Mesenteric fat pad (tissue), 1 donor: ENCODE results near the gene PLEKHM2. TPM values are rescaled to one million over a fixed set of nuclear protein-coding genes. Genes with fewer than 3 reads are reported as not detected.

ENCODE experiments used
- DNase-seq: peaks from one replicate; pipeline ENCODE4 v3.0.0-alpha.2; 2020; ENCODE audit warnings: low spot score
- total RNA-seq: library from RNA; stranded (reverse); fragmentation: NEBNext Ultra II Directional; extraction: Animal tissue kit (Norgen Biotek cat#: 25700); gene quantifications from one replicate; pipeline ENCODE4 v1.2.1, GENCODE V29; 2021
- donor health status: DM: yes; HTN: yes; CAD: no.

Gene PLEKHM2
- total RNA-seq, 1 donor from 2014 or later = 94.6 TPM

DNA sequence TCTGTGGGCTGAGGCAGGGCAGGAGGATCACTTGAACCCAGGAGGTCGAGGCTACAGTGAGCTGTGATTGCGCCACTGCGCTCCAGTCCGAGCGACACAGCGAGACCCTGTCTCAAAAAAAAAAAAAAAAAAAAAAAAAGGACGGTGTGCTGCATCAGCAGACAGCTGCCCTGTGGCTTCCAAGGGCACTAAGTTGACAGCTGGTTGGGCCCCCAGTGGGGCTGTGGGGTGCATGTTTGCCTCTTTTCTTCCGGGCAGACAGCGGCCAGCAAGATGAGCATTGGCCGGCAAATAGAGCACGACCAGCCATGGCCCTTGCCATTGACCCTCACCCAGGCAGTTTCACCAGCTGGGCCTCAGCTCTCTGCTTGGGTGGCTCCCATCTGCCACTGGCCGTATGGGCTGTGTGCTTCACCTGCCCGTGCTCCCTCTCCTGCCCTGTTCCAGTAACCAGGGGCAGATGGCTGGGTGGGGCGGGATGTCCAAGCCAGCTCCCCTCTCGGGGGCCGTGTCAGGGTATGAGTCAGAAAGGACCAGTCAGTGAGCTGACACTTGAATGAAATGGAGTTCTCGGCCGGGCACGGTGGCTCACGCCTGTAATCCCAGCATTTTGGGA, 39.6 kb downstream of the PLEKHM2 start:
- DNase-seq = no peak

- no peak for DNase-seq
Observed at GRCh38 chr1:15724949-15725880, 41.1 kb downstream of the PLEKHM2 start.

GRCh38 chr1:15726508-15726907, 42.4 kb downstream of the PLEKHM2 start:
- DNase-seq = no peak

- DNase-seq = no peak
Observed at GRCh38 chr1:15727021-15727420, 42.9 kb downstream of the PLEKHM2 start.

DNA sequence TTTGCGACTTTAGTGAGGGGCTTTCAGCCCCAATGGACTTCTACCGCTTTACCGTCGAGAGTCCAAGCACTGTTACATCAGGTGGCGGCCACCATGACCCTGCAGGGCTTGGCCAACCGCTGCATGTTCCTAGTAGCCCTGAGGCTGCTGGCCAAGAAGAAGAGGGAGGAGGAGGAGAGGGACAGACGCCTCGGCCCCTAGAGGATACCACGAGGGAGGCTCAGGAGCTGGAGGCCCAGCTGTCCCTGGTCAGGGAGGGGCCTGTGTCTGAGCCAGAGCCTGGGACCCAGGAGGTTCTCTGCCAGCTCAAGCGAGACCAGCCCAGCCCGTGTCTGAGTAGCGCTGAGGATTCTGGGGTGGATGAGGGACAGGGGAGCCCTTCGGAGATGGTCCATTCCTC, 43.3 kb downstream of the PLEKHM2 start:
- no peak for DNase-seq

GRCh38 chr1:15727866-15728534, 43.9 kb downstream of the PLEKHM2 start:
- no peak for DNase-seq

- DNase-seq = no peak
Observed at GRCh38 chr1:15728937-15729657, 45.0 kb downstream of the PLEKHM2 start.

- DNase-seq = no peak
Observed at GRCh38 chr1:15730423-15730822, 46.3 kb downstream of the PLEKHM2 start.

- no peak for DNase-seq
Observed at GRCh38 chr1:15730936-15731335, 46.8 kb downstream of the PLEKHM2 start.

DNA sequence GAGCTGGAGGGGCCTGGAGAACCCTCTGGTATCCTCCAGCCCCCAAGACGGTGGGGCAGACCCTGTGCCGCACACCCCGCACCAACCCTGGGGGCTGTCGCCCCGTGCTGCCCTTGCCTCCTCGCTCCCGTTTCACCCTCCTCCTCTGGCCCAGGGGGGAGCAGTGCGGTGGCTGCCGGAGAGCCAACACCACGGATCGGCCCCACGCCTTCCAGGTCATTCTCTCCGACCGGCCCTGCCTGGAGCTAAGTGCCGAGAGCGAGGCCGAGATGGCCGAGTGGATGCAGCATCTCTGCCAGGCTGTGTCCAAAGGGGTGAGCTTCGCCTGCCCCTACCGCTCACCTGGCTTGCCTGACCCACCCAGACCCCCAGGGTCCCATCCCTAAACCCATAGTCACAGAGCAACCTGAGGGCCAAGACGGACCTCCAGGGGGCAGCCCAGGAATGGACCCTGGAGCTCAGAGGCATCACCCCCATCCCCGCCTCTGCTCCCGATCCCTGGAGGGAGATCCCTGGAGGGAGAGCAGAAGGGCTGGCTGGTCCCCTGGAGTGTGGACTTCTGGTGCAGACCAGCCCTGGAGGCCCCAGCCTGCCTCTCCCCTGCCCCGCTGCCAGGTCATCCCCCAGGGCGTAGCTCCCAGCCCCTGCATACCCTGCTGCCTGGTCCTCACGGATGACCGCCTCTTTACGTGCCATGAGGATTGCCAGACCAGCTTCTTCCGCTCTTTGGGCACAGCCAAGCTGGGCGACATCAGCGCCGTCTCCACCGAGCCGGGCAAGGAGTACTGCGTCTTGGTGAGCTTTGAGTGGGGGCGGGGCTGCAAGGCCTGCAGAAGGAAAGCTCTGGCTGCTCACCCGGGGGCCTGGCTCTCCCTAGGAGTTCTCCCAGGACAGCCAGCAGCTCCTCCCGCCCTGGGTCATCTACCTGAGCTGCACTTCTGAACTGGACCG, 47.9 kb downstream of the PLEKHM2 start:
- DNase-seq = no peak

DNA sequence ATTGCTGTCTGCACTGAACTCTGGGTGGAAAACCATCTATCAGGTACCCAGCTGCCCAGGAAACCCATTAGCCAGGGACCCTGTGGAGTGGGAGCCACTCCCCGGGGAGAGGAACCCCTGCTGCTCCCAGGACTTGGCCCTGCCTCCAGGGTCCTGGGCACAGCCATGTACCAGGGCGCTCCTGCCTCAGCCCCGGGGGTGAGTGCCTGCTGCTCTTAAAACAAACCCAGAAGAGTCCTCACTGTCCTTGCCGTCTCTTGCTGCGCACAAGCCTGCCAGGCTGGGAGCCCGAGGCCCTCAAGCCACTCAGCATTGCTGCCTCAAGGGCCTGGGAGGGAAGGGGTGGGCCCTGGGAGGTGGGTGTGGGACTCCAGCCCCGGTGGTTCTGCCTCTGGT, 48.6 kb downstream of the PLEKHM2 start:
- DNase-seq = no peak

DNA sequence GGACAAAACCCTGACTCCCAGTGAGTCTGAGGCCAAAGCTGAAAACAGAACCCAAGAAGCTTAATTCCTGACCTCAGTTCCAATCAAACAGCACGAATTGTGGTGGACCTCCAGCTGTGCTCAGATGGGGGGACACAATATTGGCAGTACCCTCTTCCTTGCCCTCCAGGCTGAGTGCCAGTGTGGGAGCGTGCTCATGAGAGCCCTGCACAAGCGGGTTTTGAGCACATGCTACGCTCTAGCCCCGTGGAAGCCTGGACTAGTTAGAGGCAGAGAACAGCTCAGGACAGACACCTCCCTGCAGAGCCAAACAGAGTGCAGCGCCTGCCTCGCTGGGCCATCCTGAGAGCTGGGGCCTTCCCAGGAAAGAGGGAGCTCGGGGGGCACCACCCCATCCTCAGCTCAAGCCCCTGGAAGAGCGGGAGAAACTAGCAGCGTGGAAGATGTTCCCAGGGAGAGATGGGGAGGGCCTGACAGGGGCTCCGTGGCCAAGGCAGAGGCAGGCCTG, 49.2 kb downstream of the PLEKHM2 start:
- no peak for DNase-seq

DNA sequence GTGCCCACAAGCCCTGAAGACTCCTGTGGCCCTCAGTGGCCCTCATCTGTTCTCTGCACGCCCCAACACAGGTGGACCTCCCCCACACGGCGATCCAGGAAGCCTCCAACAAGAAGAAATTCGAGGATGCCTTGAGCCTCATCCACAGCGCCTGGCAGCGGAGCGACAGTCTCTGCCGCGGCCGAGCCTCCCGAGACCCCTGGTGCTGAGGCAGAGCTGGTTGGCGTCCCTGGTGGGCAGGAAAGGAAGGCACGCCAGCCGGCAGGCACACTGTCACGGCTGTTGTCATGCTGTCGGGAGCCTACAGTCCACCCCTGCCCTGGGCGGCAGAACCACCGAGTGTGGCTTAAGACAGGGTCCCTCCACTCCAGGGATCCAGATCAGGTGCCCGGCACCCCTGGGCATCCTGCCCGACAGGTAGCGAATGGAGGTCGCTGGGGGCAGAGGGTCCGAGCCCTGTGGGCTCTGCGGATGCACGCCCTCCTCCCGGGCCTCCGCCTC, 49.7 kb downstream of the PLEKHM2 start:
- DNase-seq = no peak

DNA sequence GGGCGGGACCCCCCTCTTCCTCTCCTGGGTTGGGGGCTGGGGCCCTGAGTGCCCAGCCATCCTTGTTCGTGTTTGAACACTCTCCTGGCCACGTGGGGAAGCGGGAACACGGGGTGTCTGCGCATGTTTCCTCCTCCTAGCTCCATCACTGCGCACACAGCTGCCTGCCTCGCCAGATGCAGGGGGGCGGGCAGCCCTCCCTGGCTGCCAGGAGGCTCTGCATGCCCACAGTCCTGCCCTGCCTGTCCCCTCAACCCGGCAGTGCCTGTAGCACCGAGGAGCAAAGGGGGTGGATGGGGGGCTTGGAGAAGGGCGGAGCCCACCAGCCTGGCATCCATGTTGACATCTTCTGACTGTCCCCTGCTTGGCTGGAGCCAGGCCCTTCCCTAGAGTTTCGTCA, 50.2 kb downstream of the PLEKHM2 start:
- no peak for DNase-seq

GRCh38 chr1:15734901-15735300, 50.8 kb downstream of the PLEKHM2 start:
- DNase-seq = no peak

- no peak for DNase-seq
Observed at GRCh38 chr1:15735304-15736037, 51.4 kb downstream of the PLEKHM2 start.

DNA sequence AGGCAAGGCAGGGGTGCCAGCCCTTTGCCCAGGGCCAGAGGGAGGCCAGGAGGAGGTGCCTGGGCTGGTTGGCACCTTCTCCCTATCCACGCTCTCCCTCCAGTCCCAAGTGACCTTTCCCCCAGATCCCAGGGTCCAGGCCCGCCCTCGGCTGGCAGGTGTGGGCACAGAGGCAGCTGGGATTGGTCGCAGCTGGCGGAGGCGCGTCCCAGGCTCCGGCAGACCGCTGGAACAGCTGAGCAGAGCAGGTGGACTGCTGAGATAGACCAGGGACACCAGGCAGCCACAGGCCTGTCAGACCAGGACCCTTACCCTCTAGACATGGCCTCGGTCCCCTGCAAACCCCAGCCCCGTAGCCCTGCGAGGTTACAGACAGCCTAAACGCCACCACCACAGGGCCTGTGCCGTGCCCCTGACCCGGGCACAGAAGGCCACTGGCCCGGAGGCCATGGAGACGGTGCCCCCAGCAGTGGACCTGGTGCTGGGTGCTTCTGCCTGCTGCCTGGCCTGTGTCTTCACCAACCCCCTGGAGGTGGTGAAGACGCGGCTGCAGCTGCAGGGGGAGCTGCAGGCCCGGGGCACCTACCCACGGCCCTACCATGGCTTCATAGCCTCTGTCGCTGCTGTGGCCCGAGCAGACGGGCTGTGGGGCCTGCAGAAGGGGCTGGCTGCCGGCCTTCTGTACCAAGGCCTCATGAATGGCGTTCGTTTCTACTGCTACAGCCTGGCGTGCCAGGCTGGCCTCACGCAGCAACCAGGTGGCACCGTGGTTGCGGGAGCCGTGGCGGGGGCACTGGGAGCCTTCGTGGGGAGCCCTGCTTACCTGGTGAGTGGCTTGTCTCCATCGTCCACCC, 52.1 kb downstream of the PLEKHM2 start, which contains the start of gene SLC25A34:
Gene SLC25A34 (plus strand): TSS at position 221 of the 854 bp plus-strand sequence. CDS start 228 bp downstream, at position 449.
- no peak for DNase-seq

DNA sequence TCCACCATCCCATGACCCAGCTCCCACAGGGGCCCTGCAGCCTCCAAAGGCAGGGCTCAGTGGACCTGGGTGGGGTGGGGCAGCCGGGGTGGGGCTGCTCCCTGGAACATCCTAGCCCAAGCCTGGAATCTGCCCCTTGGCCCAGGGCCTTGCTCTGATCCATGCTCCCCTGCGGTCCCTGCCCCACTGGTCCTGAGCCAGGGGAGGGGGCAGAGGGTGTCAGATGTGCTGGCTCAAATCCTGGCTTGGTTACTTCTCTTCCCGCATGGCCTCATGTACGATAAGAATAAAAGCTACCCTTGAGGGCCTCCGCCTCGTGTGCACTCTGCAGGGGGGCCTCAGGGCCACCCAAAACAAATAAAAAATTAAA, 52.8 kb downstream of the PLEKHM2 start:
- DNase-seq = no peak
